GM19467 (cell line): Measurements from ENCODE around the gene FBXL12.
"Not testable (repeated sequence)": the region's sequence is repeated elsewhere in the genome, so short reads cannot be mapped to it uniquely, and the experiment has no call there.

Experiments
- ATAC-seq: cut with Tn5 transposase; IDR thresholded peaks from one replicate; pipeline ENCODE4 v1.9.1; 2021; ENCODE audit warnings: mild to moderate bottlenecking, moderate library complexity; ENCODE audit not compliant: unreplicated experiment

The FBXL12 gene

GRCh38 chr19:9796113-9796773, 22.6 kb downstream of the FBXL12 start:
- ATAC-seq, result peak; percentile 52

- ATAC-seq, result no peak
These were observed 25.7 kb downstream of the FBXL12 start for GRCh38 chr19:9793071-9793591.

- no peak for ATAC-seq
These were observed 26.4 kb downstream of the FBXL12 start for GRCh38 chr19:9792206-9793070.

GRCh38 chr19:9791552-9792205, 27.2 kb downstream of the FBXL12 start:
- no peak for ATAC-seq

- not testable (repeated sequence) for ATAC-seq
These were observed 27.9 kb downstream of the FBXL12 start for GRCh38 chr19:9791073-9791367.

- ATAC-seq, result not testable (repeated sequence)
These were observed 29.3 kb downstream of the FBXL12 start for GRCh38 chr19:9789579-9789978.

- ATAC-seq, result no peak
These were observed 29.8 kb downstream of the FBXL12 start for GRCh38 chr19:9789066-9789465.

- not testable (repeated sequence) for ATAC-seq
These were observed 30.3 kb downstream of the FBXL12 start for GRCh38 chr19:9788604-9789003.

- ATAC-seq, result no peak
These were observed 32.1 kb downstream of the FBXL12 start for GRCh38 chr19:9786819-9787218.

GRCh38 chr19:9786342-9786741, 32.5 kb downstream of the FBXL12 start:
- no peak for ATAC-seq

- ATAC-seq, result no peak
These were observed 33.2 kb downstream of the FBXL12 start for GRCh38 chr19:9785367-9786331.

- not testable (repeated sequence) for ATAC-seq
These were observed 34.7 kb downstream of the FBXL12 start for GRCh38 chr19:9784163-9784496.

GRCh38 chr19:9782338-9782737, 36.5 kb downstream of the FBXL12 start:
- ATAC-seq, result no peak

GRCh38 chr19:9768175-9769112, 50.4 kb downstream of the FBXL12 start, which contains the start of gene ZNF846:
Gene ZNF846 (minus strand): TSS chr19:9768738. CDS start chr19:9764950, 3,788 bp downstream.
- peak; percentile 97 for ATAC-seq
